ENCODE results near the gene SLC12A4. TPM values are rescaled to one million over a fixed set of nuclear protein-coding genes. Genes with fewer than 3 reads are reported as not detected.
A peak's percentile ranks its signal among the peaks of the same experiment; 100 is the strongest.

The SLC12A4 gene
- total RNA-seq, 1 experiment from 2014 or later: 107 TPM

- CTCF ChIA-PET: interaction anchor here (0.5 to 1.5 kb wide), 5 partner anchors 22 to 552 kb away, joined by 3 to 7 read pairs (median 3); partner anchors contain the start of genes LCAT and PARD6A
- Mint-ChIP-seq H3K4me3 (ENCODE audit: unreplicated experiment) (peak overlapping the region; percentile 89), H3K9me3 (ENCODE audit: unreplicated experiment) (no peaks in the 10 kb centered on the region), H3K27ac (ENCODE audit: unreplicated experiment) (peak overlapping the region; percentile 93), H3K27me3 (ENCODE audit: insufficient read depth, unreplicated experiment) (no peaks in the 10 kb centered on the region), H3K36me3 (ENCODE audit: insufficient read depth, unreplicated experiment) (peaks cover 55% of the 10 kb centered on the region), H3K4me1 (ENCODE audit: low read depth, unreplicated experiment) (peaks cover 35% of the 10 kb centered on the region)
- POLR2A ChIA-PET: interaction anchor here (0.6 to 1.3 kb wide), 8 partner anchors 28 to 777 kb away, joined by 3 to 9 read pairs (median 3); partner anchors contain the start of genes ESRP2 and NFATC3
- H3K4me1 ChIP-seq: peaks cover 29% of the 10 kb centered on the region
- peaks cover 8% of the 10 kb centered on the region for H3K36me3 ChIP-seq (ENCODE audit: control insufficient read depth, insufficient read depth, low read length)
- TF ChIP-seq, protein P1, sequence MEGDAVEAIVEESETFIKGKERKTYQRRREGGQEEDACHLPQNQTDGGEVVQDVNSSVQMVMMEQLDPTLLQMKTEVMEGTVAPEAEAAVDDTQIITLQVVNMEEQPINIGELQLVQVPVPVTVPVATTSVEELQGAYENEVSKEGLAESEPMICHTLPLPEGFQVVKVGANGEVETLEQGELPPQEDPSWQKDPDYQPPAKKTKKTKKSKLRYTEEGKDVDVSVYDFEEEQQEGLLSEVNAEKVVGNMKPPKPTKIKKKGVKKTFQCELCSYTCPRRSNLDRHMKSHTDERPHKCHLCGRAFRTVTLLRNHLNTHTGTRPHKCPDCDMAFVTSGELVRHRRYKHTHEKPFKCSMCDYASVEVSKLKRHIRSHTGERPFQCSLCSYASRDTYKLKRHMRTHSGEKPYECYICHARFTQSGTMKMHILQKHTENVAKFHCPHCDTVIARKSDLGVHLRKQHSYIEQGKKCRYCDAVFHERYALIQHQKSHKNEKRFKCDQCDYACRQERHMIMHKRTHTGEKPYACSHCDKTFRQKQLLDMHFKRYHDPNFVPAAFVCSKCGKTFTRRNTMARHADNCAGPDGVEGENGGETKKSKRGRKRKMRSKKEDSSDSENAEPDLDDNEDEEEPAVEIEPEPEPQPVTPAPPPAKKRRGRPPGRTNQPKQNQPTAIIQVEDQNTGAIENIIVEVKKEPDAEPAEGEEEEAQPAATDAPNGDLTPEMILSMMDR (IDR thresholded peaks at IDR 0.05; ENCODE audit: insufficient read depth in 1 of 2, low read depth in 1 of 2, low read length in 1 of 2, severe bottlenecking in 1 of 2, unreplicated experiment in 1 of 2): no peak
- intact Hi-C loops (cut with micrococcal nuclease; ENCODE audit: unreplicated experiment): no loop called here
- TSS peak; percentile 33 for BruUV-seq (replicated peaks)
- H3K4me3 ChIP-seq (ENCODE audit: low read depth, low read length): no peak overlapping the region
- H3K27me3 ChIP-seq (replicated peaks; ENCODE audit: control insufficient read depth, insufficient read depth, low read length): no peaks in the 10 kb centered on the region
- DNase-seq: peak; percentile 82 to 91
- no peaks in the 10 kb centered on the region for H3K9me3 ChIP-seq
Observed at GRCh38 chr16:67965668-67966548, 2.5 kb downstream of the SLC12A4 start.

DNA sequence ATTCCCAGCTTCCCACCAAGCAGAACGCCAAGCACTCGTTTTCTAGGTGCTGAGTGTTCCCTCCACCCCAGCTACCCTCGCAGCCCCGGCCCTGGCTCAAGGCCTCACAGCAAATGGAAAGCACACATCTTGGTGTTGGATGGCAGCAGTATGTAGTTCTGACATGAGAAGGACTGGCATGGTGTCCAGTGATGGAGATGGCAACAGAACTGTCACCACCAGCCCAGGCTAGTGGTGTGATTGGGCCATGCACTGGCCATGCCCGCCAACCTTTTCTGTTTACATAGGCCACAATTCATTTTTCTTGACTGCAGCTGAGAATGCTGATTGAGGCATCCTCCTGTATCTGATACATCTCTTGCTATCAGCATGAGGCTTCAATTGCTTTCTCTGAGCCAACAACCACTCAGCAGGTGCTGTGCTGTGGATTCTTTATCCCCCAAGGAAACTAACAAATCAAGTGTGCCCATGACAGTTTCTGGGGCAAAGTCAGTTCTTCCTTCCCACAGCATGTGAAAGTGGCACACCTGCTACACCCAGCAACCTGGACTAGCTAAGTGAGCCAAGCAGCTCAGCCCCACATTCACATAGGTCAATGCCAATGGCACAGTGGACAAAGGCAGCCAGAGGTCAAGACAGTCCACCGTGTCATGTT is 3.8 kb downstream of the SLC12A4 start:
- DNase-seq: no peak
- Mint-ChIP-seq H3K9me3 (ENCODE audit: unreplicated experiment) (no peaks in the 10 kb centered on the region), H3K4me1 (ENCODE audit: low read depth, unreplicated experiment) (peaks cover 35% of the 10 kb centered on the region), H3K27ac (ENCODE audit: unreplicated experiment) (peak overlapping the region; percentile 93), H3K4me3 (ENCODE audit: unreplicated experiment) (no peak overlapping the region), H3K36me3 (ENCODE audit: insufficient read depth, unreplicated experiment) (peaks cover 56% of the 10 kb centered on the region), H3K27me3 (ENCODE audit: insufficient read depth, unreplicated experiment) (no peaks in the 10 kb centered on the region)
- no TSS peak for BruUV-seq (replicated peaks)
- Histone ChIP-seq H3K36me3 (ENCODE audit: control insufficient read depth, insufficient read depth, low read length) (peaks cover 12% of the 10 kb centered on the region), H3K27me3 (replicated peaks; ENCODE audit: control insufficient read depth, insufficient read depth, low read length) (no peaks in the 10 kb centered on the region), H3K9me3 (no peaks in the 10 kb centered on the region), H3K4me1 (peaks cover 29% of the 10 kb centered on the region), H3K4me3 (ENCODE audit: low read depth, low read length) (no peak overlapping the region)
- intact Hi-C loops (cut with micrococcal nuclease; ENCODE audit: unreplicated experiment): no loop called here
- ChIA-PET CTCF (interaction anchor here (0.8 kb wide), 1 partner anchor 76 kb away, joined by 3 read pairs; no protein-coding TSS in a partner anchor), POLR2A (no interaction called here)
- TF ChIP-seq, protein P1 (IDR thresholded peaks at IDR 0.05; ENCODE audit: insufficient read depth in 1 of 2, low read depth in 1 of 2, low read length in 1 of 2, severe bottlenecking in 1 of 2, unreplicated experiment in 1 of 2): no peak

- TF ChIP-seq, protein P1 (IDR thresholded peaks at IDR 0.05; ENCODE audit: insufficient read depth in 1 of 2, low read depth in 1 of 2, low read length in 1 of 2, severe bottlenecking in 1 of 2, unreplicated experiment in 1 of 2): no peak
- ChIA-PET POLR2A (no interaction called here), CTCF (interaction anchor here (0.8 kb wide), 1 partner anchor 77 kb away, joined by 3 read pairs; no protein-coding TSS in a partner anchor)
- Mint-ChIP-seq H3K4me1 (ENCODE audit: low read depth, unreplicated experiment) (peaks cover 27% of the 10 kb centered on the region), H3K9me3 (ENCODE audit: unreplicated experiment) (no peaks in the 10 kb centered on the region), H3K27ac (ENCODE audit: unreplicated experiment) (no peak overlapping the region), H3K36me3 (ENCODE audit: insufficient read depth, unreplicated experiment) (peaks cover 50% of the 10 kb centered on the region), H3K4me3 (ENCODE audit: unreplicated experiment) (no peak overlapping the region), H3K27me3 (ENCODE audit: insufficient read depth, unreplicated experiment) (no peaks in the 10 kb centered on the region)
- Histone ChIP-seq H3K4me3 (ENCODE audit: low read depth, low read length) (no peak overlapping the region), H3K4me1 (peaks cover 24% of the 10 kb centered on the region), H3K36me3 (ENCODE audit: control insufficient read depth, insufficient read depth, low read length) (peaks cover 12% of the 10 kb centered on the region), H3K9me3 (no peaks in the 10 kb centered on the region), H3K27me3 (replicated peaks; ENCODE audit: control insufficient read depth, insufficient read depth, low read length) (no peaks in the 10 kb centered on the region)
- BruUV-seq (replicated peaks): no TSS peak
- DNase-seq: no peak
- intact Hi-C loops (cut with micrococcal nuclease; ENCODE audit: unreplicated experiment): no loop called here
Observed at GRCh38 chr16:67963662-67964321, 4.6 kb downstream of the SLC12A4 start.
